HEK293 (cell line): Measurements from ENCODE around the gene TOMM40.

Source experiments
- PRDM1 ChIP-seq: fragments of 450-650 bp; formaldehyde crosslinking; IDR thresholded peaks from 2 replicates; pipeline ENCODE4; 2016; ENCODE audit warnings: missing biosample characterization, missing genetic modification characterization
- TCF7L2 ChIP-seq: IDR thresholded peaks from 2 replicates; pipeline ENCODE4 v1.6.1; 2011; ENCODE audit warnings: low read depth, mild to moderate bottlenecking, inconsistent platforms, low read length, moderate library complexity, borderline replicate concordance
- ZBTB26 ChIP-seq: fragments of 450-650 bp; formaldehyde crosslinking; optimal IDR thresholded peaks from 2 replicates; pipeline ENCODE3; 2016; ENCODE audit warnings: missing biosample characterization, mild to moderate bottlenecking, missing genetic modification characterization
- ZNF140 ChIP-seq: fragments of 450-650 bp; formaldehyde crosslinking; IDR thresholded peaks from 2 replicates; pipeline ENCODE4 v1.5.1; 2016; ENCODE audit warnings: missing biosample characterization, missing genetic modification characterization
- ZNF223 ChIP-seq: fragments of 450-650 bp; formaldehyde crosslinking; IDR thresholded peaks from 2 replicates; pipeline ENCODE4 v1.5.1; 2016; ENCODE audit warnings: missing biosample characterization, missing genetic modification characterization
- ZNF747 ChIP-seq: fragments of 450-650 bp; formaldehyde crosslinking; IDR thresholded peaks from 2 replicates; pipeline ENCODE4 v1.5.1; 2016; ENCODE audit warnings: missing biosample characterization, missing genetic modification characterization
- ZNF777 ChIP-seq: fragments of 450-650 bp; formaldehyde crosslinking; IDR thresholded peaks from 2 replicates; pipeline ENCODE4 v1.5.1; 2017; ENCODE audit warnings: missing biosample characterization, missing genetic modification characterization, borderline replicate concordance

- TF ChIP-seq ZNF223 (tag by site-specific recombination) (no peak), ZNF777 (tag by site-specific recombination) (no peak), TCF7L2 (no peak), ZNF747 (tag by site-specific recombination) (no peak), ZNF140 (tag by site-specific recombination) (no peak), ZBTB26 (no peak), PRDM1 (tag by site-specific recombination) (no peak)
These were observed 16.6 kb downstream of the TOMM40 start for GRCh38 chr19:44907613-44908012.
